ENCODE results near the gene LEUTX.
A peak's percentile ranks its signal among the peaks of the same experiment; 100 is the strongest.
"Not testable (repeated sequence)": the region's sequence is repeated elsewhere in the genome, so short reads cannot be mapped to it uniquely, and the experiment has no call there.

LEUTX gene

DNA sequence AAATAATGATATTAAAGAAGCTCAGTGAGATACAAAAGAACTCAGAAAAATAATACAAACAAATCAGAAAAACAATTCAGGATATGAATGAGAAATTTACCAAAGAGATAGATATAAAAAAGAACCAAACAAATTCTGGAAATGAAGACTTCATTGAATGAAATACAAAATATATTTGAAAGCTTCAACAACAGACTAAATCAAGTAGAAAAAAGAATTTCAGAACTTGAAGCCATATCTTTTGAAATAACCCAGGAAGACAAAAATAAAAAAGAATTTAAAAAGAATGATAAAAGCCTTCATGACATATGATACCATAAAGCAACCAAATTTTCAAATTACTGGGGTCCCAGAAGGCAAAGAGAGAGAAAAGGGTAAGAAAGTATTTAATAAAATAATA, 9.6 kb downstream of the LEUTX start:
- no peak for DNase-seq

DNA sequence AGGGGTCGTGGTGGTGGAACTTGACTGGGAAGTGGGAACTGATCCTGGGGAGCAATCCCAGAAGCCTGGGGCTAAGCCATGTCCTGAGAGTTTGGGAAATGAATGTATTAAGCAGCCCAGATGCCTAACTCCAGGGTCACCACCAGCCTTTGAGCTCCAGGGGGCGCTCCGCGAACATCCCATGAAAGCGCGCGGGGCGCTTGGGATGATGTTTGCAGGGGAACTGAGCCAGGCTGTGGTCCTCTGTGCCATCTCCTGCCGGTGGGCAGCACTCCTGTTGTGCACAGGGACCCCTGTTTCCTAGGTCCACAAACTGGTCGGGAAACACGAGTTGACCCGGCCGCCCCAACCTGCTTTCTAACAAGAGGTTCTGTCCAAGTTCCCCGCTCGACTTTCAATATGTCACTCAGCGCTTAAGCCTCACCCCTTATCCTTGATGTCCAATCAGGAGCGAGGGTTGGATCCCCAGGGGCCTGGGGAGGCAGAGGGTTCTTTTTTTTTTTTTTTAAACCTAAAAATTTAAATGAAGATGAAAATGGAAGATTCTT, 14.4 kb downstream of the LEUTX start:
- peak; percentile 83 for DNase-seq

DNA sequence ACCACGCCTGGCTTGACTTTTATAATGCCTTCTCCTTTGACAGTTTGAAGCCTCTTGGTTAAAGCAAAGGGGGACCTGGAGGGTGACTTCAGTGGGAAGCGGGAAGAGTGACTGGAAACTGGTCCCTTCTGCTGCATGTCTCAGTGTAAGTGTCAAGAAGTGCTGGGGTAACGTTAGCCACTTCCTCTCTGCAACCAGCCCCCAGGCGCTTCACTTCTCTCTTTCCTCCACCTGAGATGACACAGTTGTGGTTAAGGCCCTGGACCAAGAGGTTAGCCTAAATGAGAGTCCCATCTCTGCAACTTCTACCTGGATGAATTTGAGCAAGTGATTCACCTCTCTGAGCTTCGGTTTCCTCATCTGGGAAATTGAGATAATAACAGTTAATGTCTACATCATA, 16.3 kb downstream of the LEUTX start:
- DNase-seq: no peak

DNA sequence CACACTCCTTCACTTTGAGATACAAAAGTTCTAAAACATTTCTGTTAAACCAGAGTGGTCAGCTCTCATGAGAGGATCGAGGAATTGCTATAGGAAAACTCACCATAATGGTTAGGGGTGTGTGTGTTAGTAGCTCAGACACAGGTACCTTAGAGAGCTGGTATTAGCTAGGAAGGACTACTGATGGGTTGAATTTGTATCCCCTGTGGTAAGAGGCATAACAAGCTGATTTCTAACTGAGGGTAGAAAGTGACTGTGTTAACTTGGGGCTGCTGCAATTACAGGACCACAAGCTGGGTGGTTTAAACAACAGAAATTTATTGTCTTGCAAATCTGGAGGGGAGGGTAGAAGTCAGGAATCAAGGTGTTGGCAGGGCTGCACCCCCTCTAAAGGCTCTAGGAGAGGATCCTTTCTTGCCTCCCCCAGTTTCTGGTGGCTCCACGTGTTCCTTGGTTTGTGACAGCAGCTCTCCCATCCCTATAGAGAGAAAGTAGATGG, 17.4 kb downstream of the LEUTX start:
- DNase-seq: no peak

DNA sequence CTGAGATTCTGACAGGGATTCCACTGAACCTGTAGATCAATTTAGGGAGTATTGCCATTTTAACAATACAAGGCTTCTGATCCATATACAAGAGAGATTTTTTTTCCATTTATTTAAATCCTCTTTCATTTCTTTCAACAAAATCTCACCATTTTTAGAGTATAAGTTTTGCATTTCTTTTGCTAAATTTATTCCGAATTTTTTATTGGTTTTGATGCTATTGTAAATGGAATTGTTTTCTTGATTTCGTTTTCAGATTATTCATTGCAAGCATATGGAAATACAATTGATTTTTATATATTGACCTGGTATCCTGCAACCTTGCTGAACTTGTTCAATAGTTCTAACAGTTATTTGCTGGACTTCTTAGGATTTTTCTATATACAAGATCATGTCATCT, 18.4 kb downstream of the LEUTX start:
- no peak for DNase-seq

DNA sequence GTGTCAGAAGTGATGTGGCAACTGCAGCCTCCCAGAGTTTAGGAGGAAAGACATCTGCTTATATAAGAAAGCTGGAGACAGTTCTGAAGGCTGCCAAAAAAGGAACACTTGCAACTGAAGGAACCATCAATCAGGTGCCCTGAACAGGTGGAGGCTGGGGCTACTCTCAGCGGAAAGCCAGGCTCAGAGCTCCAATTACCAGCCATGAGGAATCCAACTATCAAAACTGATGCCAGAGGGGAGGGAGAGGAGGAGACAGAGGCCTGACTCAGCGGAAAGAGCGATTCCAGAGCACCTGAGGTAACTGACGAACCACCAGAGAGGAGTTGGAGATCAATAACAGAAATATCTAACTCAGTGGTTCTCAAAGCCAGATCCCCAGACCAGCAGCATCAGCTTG, 24.3 kb downstream of the LEUTX start:
- no peak for DNase-seq

DNA sequence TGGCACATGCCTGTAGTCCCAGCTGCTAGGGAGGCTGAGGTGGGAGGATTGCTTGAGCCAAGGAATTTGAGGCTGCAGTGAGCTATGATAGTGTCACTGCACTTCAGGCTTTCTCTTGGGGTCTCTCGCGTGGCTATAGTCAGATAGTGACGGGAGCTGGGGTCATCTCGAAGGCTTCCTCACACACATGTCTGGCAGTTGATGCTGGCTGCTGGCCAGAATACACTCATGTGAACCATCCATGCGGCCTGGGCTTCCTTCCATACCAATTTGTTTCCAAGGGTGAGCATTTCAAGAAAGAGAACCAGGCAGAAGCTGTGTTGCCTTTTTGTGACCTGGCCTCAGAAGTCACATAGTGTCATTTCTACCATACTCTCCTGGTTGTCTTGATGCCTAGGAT, 26.4 kb downstream of the LEUTX start:
- no peak for DNase-seq

DNA sequence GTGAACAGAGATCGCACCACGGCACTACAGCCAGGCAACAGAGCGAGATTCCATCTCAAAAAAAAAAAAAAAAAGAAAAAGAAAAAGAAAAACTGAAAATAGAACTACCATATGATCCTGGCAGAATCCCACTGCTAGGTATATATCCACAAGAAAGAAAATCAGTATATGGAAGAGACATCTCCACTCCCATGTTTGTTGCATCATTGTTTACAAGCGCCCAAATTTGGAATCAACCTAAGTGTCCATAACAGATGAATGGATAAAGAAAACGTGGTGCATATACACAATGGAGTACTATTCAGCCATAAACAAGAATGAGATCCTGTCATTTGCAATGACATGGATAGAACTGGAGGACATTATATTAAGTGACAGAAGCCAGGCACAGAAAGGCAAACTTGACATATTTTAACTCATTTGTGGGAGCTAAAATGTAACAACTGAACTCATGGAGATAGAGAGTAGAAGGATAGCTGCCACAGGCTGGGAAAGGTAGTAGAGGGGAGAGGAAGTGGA, 29.3 kb downstream of the LEUTX start:
- no peak for DNase-seq

DNA sequence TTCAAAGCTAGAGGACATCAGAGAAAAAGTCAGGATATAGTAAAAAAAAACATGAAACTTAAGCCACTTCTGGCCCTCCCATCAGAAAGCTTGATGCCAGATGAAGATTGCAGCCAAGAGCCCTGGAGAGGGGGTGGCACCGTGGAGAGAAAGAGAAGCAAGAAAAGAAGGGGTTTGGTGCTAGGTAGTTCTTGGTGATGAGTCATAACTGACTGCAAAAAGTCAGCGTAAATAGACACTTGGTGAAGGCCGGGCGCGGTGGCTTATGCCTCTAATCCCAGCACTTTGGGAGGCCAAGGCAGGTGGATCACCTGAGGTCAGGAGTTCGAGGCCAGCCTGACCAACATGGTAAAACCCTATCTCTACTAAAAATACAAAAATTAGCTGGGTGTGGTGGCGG, 30.0 kb downstream of the LEUTX start:
- DNase-seq: not testable (repeated sequence)

DNA sequence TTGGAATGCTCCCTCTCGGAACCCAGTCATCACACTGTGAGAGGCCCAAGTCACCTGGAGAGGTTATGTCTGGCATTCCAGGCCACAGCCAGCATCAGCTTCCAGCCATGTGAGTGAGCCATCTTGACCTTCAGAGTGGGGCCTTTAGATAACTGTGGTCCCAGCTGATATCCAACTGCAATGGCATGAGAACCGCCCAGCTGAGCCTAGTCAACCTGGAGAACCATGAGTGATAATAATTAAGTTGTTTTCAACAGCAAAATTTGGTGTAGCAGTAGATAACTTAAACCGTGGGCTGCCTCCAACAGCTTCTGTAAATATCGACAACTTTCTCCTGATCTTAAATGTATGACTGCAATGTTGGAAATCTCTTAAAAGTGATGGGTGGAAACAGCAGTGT, 30.7 kb downstream of the LEUTX start:
- DNase-seq: no peak

DNA sequence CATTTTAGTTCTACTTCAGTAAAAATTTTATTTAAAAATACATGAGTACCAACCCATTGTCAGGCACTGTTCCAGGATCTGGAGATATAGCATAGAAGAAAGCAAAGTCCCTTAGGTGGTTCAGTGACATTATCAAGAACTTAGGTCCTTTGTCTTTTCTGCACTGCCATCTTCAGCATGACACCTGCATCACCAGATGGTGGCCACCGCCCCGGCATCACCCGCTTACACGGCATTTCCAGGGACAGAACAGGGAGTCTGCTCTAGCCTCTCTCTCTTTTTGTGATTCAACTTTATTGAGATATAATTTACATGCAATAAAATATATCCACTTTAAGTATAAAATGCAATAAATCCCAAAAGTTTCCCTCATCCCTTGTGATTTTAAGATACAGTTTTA, 31.8 kb downstream of the LEUTX start:
- no peak for DNase-seq

DNA sequence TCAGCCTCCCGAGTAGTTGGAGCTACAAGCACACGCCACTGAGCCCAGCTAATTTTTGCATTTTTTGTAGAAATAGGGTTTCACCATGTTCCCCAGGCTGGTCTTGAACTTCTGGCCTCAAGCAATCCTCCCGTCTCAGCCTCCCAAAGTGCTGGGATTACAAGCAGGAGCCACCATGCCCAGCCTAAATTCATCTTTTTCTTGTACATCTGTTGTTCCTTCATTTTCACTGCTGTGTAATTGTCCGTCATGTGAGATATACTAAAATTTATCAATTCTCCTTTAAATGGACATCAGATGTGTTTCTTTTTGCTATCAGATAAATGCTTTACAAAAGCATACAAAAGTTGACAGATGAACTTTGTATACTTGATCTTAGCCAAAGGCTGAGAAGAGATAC, 32.4 kb downstream of the LEUTX start:
- no peak for DNase-seq

DNA sequence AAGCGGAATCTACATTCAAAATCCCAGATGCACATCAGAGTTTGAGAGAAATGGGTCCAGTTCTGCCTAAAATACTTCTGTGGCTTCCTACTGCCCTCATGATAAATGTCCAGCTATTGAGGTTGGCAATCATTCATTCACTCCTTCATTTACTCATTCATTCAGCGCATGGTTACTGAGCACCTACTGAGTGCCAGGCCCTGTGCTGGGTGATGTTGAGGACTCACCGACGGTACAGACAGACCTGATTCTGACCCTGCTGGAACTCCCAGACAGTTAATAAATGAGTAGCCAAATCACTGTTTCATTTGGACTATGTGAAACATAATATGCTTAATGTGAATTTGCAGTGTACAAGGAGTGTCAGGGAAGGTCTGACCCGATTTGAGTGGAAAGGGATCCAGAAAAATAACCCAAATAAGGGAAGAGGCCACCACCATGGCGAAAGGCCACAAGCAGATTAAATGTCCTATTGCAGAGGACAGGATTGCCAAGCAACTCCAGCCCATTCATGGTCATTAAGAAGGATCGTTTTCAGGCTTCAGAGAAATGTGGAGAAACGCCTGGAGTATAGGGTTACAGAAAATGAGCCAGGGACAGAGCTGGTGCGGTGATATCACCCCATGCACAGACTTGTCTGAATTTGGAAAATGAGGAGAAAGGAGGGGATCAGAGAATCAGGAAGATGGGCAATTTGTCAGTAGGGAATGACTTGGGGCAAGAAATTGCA, 34.8 kb downstream of the LEUTX start:
- DNase-seq: no peak

DNA sequence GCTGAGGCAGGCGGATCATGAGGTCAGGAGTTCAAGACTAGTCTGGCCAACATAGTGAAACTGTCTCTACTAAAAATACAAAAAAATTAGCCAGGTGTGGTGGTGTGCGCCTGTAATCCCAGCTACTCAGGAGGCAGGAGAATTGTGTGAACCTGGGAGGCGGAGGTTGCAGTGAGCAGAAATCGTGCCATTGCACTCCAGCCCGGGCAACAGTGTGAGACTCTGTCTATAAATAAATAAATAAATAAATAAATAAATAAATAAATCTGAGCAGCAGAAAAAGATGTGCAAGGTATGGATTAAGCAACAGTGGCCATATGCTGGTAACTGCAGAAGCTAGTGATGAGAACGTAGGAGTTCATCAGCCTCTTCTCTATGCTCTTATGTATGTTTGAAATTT, 35.5 kb downstream of the LEUTX start:
- DNase-seq: not testable (repeated sequence)

DNA sequence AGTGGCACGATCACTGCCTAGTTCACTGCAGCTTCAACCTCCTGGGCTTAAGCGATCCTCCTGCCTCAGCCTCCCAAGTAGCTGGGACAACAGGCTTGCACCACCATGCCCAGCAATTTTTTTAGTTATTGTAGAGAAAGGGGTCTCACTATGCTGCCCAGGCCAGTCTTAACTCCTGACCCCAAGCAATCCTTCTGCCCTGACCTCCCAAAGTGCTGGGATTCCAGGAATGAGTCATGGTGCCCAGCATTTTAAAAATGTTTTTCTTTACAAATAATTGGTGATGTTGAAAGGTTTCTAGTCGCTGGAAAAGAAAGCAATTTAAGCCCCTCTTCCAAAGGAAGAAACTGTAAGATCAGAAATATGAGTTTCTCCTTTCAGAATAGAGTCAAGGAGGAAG, 35.9 kb downstream of the LEUTX start:
- DNase-seq: no peak

DNA sequence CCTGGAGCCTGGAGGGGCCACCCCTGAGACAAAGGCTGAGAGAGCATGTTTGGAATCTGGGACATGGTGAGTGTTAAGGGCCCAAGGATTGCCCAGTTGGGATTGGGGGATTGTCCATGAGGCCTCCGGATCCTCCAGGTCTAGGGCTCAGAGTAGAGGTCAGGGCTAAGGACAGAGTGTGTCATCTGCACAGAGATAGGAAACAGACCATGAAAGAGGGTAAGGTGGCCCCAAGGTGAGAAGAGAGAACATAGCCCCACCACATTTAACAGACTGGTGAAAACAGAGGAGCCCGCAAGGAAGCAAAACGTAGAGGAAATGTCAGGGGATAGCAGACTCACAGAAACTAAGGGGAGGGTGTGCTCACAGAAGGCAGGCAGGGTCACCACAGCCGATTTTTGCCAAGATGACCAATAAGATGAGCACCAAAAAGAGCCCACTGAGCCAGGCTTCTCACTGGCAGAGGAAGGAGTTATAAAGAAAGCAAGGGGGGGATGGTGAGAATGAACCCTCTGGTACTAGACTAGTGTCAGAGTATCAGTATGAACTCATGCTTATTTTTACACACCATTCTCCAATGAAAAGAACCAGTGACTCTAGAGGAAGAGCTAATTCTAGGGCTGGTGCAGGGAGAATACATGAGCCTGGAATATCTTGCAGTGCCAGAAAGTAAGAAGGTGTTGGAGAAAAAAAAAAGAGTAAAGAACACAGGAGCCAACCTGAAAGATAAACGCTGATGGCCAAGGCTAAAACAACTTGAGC, 37.8 kb downstream of the LEUTX start:
- DNase-seq: no peak

DNA sequence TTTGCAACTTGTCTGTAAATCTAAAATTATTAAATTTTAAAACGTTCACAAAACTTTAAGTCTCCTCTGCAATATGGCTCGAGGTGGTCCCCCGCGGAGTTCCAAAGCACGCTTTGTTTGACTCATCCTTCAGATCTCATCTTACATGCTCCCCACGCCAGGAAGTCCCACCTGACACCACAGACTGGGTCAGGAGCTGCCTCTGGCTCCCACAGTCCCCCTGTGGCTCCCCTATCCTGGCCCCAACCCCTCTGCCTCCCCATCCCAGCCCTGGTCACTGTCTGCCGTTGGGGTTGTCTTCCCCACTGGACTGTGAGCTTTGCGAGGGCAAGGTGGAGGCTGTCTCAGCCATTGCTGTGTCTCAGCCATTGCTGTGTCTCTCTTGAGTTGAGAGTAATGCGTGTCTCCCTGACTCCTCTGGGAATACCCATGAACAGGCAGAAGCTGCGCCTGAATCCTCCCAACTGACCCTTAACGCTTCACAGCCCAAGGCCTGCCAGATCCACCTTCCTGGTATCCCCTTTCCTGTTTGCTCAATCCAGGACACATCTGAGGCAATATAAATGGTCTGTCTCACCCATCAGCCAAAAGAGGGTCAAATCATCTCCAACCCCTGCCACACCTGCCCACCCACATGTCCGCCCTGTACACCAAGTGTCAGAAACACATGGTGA, 39.4 kb downstream of the LEUTX start:
- DNase-seq: no peak

DNA sequence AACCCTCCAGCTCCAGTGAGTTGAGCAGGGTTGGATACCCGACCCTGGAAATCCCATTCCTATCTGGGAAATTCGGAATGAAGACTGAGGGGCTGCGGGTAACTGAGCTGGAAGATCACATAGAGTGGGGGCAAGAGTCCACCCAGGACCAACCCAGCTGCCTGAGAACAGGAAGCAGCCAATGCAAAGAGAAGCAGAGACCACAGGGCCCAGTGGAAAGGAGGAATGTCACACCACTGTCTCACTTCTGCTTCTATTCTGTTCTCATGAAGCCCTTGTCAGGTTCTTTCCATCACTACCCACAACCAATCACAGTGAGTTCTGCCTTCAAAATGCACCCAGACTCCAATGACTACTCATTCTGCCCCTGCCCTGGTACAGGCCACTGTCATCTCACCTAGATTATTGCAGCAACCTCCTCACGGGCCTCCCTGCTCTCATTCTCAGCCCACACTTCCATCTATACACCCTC, 40.0 kb downstream of the LEUTX start:
- no peak for DNase-seq

DNA sequence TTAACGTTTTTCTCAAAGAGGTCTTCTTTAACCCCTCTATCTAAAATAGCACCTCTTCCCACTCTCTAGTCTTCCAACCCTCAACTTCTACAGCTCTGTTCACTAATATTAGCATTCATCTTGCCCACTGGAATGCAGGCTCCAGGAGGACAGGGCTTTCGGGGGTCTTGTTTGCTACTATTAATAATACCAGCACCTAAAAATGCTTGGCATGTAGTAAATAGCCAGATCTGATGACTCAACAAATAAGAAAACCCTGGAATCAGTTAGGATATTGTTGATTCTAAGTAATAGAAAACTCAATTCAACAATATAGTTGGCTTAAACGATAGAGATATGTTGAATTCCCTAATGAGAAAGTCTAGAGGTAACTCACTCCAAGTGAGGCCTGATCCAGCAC, 41.1 kb downstream of the LEUTX start:
- DNase-seq: no peak

DNA sequence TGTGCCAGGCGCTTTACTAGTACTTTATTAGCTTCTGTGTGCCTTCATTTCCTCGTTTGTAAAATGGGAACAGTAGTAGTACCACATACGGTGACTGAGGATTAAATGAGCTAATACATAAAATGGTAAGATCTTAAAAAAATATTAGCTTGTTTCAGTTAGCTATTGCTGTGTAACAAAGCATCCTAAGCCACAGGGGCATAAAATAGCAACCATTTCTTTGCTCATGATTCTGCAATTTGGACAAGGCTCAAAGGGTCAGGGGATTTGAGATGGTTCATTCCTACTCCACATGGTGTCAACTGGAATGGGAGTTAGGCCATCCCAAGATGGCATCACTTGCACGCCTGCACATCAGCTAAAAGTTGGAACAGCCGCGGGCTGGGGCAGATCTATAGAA, 42.0 kb downstream of the LEUTX start:
- DNase-seq: no peak

DNA sequence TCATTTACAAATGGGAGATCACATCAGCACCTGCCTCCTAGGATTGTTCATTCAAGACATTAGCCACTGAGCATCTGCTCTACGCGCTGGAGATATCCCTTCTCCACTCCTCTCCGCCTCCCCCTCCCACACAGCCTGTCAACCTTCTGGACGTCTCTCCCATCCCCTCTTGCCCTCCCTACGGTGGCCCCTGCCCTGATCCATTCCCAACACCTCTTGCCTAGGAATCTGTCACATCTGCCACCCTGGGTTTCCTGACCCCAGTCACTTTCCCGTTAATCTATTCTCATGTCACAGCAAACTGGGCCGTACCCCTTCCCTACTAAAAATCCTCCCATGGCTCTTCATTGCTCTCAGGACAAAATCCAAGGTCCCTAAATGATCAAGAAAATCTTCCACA, 45.0 kb downstream of the LEUTX start:
- DNase-seq: no peak

DNA sequence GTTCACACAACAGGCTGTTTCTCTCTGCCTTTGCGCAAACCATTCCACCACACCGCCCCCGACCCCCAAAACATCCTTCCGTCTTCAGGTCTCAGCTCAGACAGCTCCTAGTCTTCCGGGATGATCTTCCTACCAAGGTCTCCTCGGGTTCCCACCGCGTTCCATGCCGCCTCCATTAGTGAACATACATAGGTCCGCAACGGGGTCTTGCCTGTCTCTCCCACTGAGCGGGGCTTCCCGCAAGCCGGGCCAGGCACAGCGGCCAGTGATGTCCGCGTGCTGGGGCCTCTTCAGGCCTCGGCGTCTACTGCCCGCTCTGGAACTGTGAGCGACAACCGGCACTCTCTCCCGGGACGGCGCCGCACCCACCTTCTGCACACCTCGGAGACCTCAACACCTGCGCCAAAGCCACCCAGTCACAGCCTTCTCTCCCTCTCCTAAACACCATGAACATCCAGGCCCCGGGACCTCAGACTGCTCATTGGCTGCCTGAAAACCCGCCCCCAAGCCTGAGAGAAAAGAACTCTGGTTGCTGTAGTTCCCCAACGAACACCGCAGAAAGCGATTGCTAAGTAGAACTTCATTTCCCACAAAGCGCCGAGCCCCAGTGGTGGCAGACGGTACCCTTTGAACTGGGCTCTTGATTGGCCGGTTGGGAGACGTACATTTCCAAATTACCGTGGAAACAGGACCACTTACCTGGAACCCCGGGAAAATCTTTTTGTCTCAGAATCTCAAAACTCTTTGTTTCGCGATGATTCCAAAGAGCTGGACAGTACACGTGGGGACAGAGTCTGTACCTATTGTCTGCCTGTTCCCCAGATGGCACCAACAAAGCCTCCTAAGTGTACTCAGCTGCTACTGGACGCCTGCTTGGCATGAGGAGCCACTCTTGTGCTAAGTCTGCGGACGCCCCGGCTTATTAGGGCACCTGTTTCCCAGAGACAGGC, 45.8 kb downstream of the LEUTX start:
- DNase-seq: peak; percentile 73
